ENCODE measurements around the gene ZNRD2.

Gene ZNRD2

DNA sequence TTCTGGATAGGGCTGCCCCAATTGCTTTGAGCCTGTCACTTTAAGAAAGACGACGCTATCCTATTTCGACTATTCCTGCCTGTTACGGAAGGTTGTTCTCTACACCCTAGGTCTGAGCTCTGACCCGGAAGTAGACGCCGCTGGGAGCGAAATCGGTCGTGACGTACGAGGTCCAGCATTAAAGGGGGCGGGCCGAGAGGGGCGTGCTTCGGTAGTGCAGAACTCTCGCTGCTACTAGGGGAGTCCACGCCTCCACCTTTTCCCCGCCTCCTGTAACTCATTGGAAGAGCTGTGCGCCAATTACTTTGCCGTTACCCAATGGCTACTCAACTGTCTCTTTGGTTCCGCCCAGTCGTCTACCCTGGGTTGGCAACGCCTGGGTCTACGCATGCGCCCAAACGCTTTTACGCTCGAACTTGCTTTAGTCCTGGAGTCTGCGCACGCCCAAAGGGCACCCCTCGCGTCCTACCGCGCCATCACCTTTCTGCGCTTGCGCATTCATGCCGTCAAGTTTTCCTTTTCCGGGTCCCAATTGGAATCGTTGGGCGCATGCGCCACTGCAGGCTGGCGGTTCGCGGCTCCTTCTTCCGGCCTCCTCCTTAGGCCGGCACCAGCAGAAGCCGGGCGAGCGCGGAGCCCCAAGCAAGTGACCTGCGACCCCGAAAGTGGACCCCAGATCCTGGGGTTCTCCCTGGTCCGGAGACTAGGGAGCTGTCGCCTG, 45.1 kb downstream of the ZNRD2 start, which contains the start of gene PCNX3:
TSS of gene PCNX3 (plus strand) at position 548 of the 721 bp plus-strand sequence. CDS start 536 bp downstream, outside the sequence.
- Histone ChIP-seq H3K79me2 (ENCODE audit: control insufficient read depth, insufficient read depth, low read length, unreplicated experiment) (peaks cover 72% of the 10 kb centered on the region), H3K4me1 (ENCODE audit: control insufficient read depth, insufficient read depth, low read length, unreplicated experiment) (peaks cover 40% of the 10 kb centered on the region), H3K27ac (ENCODE audit: low read depth, low read length) (peak within 1 kb of the TSS; percentile 82)

GRCh38 chr11:65615950-65616574, 45.8 kb downstream of the ZNRD2 start:
- Histone ChIP-seq H3K36me3 (ENCODE audit: insufficient read depth, low read length) (peaks cover 8% of the 10 kb centered on the region; the same call in 1 of the 2 replicates), H3K27ac (ENCODE audit: low read depth, low read length) (peak overlapping the region; percentile 82), H3K4me1 (ENCODE audit: control insufficient read depth, insufficient read depth, low read length, unreplicated experiment) (peaks cover 34% of the 10 kb centered on the region), H3K27me3 (ENCODE audit: insufficient read depth, low read length) (no peaks in the 10 kb centered on the region), H2AFZ (ENCODE audit: low read length, unreplicated experiment) (no peak overlapping the region), H3K4me3 (ENCODE audit: low read depth, low read length) (peak overlapping the region; percentile 94), H3K79me2 (ENCODE audit: control insufficient read depth, insufficient read depth, low read length, unreplicated experiment) (peaks cover 67% of the 10 kb centered on the region)

More for the DNA sequence above, 45.1 kb downstream of the ZNRD2 start, which contains the start of gene PCNX3:
- Histone ChIP-seq H2AFZ (ENCODE audit: low read length, unreplicated experiment) (peak within 1 kb of the TSS; percentile 64), H3K36me3 (ENCODE audit: insufficient read depth, low read length) (peaks cover 8% of the 10 kb centered on the region; the same call in 1 of the 2 replicates), H3K27me3 (ENCODE audit: insufficient read depth, low read length) (no peaks in the 10 kb centered on the region), H3K4me3 (ENCODE audit: low read depth, low read length) (peak within 1 kb of the TSS; percentile 94)

GRCh38 chr11:65616575-65617001, 46.3 kb downstream of the ZNRD2 start:
- Histone ChIP-seq H3K4me3 (ENCODE audit: low read depth, low read length) (peak overlapping the region; percentile 94), H2AFZ (ENCODE audit: low read length, unreplicated experiment) (no peak overlapping the region), H3K36me3 (ENCODE audit: insufficient read depth, low read length) (peaks cover 8% of the 10 kb centered on the region; the same call in 1 of the 2 replicates), H3K27ac (ENCODE audit: low read depth, low read length) (0 out of 2 replicates have a peak overlapping the region, but pooled peaks have one; percentile 7), H3K4me1 (ENCODE audit: control insufficient read depth, insufficient read depth, low read length, unreplicated experiment) (peaks cover 29% of the 10 kb centered on the region), H3K79me2 (ENCODE audit: control insufficient read depth, insufficient read depth, low read length, unreplicated experiment) (peaks cover 63% of the 10 kb centered on the region), H3K27me3 (ENCODE audit: insufficient read depth, low read length) (no peaks in the 10 kb centered on the region)

GRCh38 chr11:65617136-65617850, 47.0 kb downstream of the ZNRD2 start:
- H2AFZ ChIP-seq (ENCODE audit: low read length, unreplicated experiment), result no peak overlapping the region
- peak overlapping the region; percentile 94 for H3K4me3 ChIP-seq (ENCODE audit: low read depth, low read length)
- no peaks in the 10 kb centered on the region for H3K27me3 ChIP-seq (ENCODE audit: insufficient read depth, low read length)
- H3K27ac ChIP-seq (ENCODE audit: low read depth, low read length), result no peak overlapping the region
- peaks cover 56% of the 10 kb centered on the region for H3K79me2 ChIP-seq (ENCODE audit: control insufficient read depth, insufficient read depth, low read length, unreplicated experiment)
- peaks cover 8% of the 10 kb centered on the region; the same call in 1 of the 2 replicates for H3K36me3 ChIP-seq (ENCODE audit: insufficient read depth, low read length)
- peaks cover 22% of the 10 kb centered on the region for H3K4me1 ChIP-seq (ENCODE audit: control insufficient read depth, insufficient read depth, low read length, unreplicated experiment)

- Histone ChIP-seq H3K4me3 (ENCODE audit: low read depth, low read length) (no peak overlapping the region), H3K27ac (ENCODE audit: low read depth, low read length) (no peak overlapping the region), H3K27me3 (ENCODE audit: insufficient read depth, low read length) (no peaks in the 10 kb centered on the region), H3K36me3 (ENCODE audit: insufficient read depth, low read length) (peaks cover 8% of the 10 kb centered on the region; the same call in 1 of the 2 replicates), H3K4me1 (ENCODE audit: control insufficient read depth, insufficient read depth, low read length, unreplicated experiment) (peaks cover 14% of the 10 kb centered on the region), H3K79me2 (ENCODE audit: control insufficient read depth, insufficient read depth, low read length, unreplicated experiment) (peaks cover 47% of the 10 kb centered on the region), H2AFZ (ENCODE audit: low read length, unreplicated experiment) (no peak overlapping the region)
Observed at GRCh38 chr11:65617990-65618751, 47.9 kb downstream of the ZNRD2 start.

DNA sequence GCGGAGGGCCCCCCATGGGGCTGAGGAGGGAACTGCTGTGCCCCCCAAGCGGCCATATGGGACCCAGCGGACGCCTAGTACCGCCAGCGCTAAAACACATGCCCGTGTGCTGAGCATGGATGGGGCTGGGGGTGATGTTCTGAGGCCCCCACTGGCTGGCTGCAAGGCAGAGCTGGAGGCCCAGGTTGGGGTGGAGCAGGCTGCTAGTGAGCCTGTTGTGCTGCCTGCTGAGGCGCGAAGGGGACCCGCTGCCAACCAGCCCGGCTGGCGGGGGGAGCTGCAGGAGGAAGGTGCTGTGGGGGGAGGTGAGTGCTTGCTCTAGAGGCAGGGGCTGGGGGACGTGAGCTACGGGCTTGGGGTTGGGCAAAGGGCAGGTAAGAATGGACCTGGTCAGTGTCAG, 48.5 kb downstream of the ZNRD2 start:
- H3K27ac ChIP-seq (ENCODE audit: low read depth, low read length), result no peak overlapping the region
- peaks cover 8% of the 10 kb centered on the region; the same call in 1 of the 2 replicates for H3K36me3 ChIP-seq (ENCODE audit: insufficient read depth, low read length)
- no peak overlapping the region for H3K4me3 ChIP-seq (ENCODE audit: low read depth, low read length)
- H3K79me2 ChIP-seq (ENCODE audit: control insufficient read depth, insufficient read depth, low read length, unreplicated experiment), result peaks cover 42% of the 10 kb centered on the region
- H3K27me3 ChIP-seq (ENCODE audit: insufficient read depth, low read length), result no peaks in the 10 kb centered on the region
- peaks cover 14% of the 10 kb centered on the region for H3K4me1 ChIP-seq (ENCODE audit: control insufficient read depth, insufficient read depth, low read length, unreplicated experiment)
- H2AFZ ChIP-seq (ENCODE audit: low read length, unreplicated experiment), result no peak overlapping the region

- Histone ChIP-seq H3K4me3 (ENCODE audit: low read depth, low read length) (no peak overlapping the region), H3K36me3 (ENCODE audit: insufficient read depth, low read length) (peaks cover 8% of the 10 kb centered on the region; the same call in 1 of the 2 replicates), H3K27ac (ENCODE audit: low read depth, low read length) (no peak overlapping the region), H3K4me1 (ENCODE audit: control insufficient read depth, insufficient read depth, low read length, unreplicated experiment) (peaks cover 14% of the 10 kb centered on the region), H3K27me3 (ENCODE audit: insufficient read depth, low read length) (no peaks in the 10 kb centered on the region), H3K79me2 (ENCODE audit: control insufficient read depth, insufficient read depth, low read length, unreplicated experiment) (peaks cover 39% of the 10 kb centered on the region), H2AFZ (ENCODE audit: low read length, unreplicated experiment) (no peak overlapping the region)
Observed at GRCh38 chr11:65619281-65619928, 49.1 kb downstream of the ZNRD2 start.

DNA sequence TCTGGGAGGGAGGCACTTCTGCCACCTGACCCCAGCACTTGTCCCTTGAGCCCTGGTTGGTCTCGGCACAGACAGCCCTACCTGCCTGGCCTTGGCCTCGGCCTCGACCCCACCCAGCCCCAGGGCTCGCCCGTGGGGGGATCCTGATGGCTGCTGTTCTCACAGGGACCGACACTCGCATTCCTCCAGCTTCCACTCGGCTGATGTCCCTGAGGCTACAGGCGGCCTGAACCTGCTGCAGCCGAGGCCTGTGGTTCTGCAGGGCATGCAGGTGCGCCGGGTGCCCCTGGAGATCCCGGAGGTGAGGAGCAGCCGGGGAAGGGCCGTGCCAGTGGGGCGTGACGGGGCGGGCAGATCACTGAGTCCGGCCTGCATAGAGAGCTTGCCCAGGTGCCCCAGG, 50.4 kb downstream of the ZNRD2 start:
- no peak overlapping the region for H2AFZ ChIP-seq (ENCODE audit: low read length, unreplicated experiment)
- no peaks in the 10 kb centered on the region for H3K27me3 ChIP-seq (ENCODE audit: insufficient read depth, low read length)
- H3K27ac ChIP-seq (ENCODE audit: low read depth, low read length), result no peak overlapping the region
- H3K4me1 ChIP-seq (ENCODE audit: control insufficient read depth, insufficient read depth, low read length, unreplicated experiment), result peaks cover 14% of the 10 kb centered on the region
- no peak overlapping the region for H3K4me3 ChIP-seq (ENCODE audit: low read depth, low read length)
- peaks cover 8% of the 10 kb centered on the region; the same call in 1 of the 2 replicates for H3K36me3 ChIP-seq (ENCODE audit: insufficient read depth, low read length)
- H3K79me2 ChIP-seq (ENCODE audit: control insufficient read depth, insufficient read depth, low read length, unreplicated experiment), result peaks cover 39% of the 10 kb centered on the region

GRCh38 chr11:65621460-65621859, 51.2 kb downstream of the ZNRD2 start:
- Histone ChIP-seq H3K36me3 (ENCODE audit: insufficient read depth, low read length) (peaks cover 8% of the 10 kb centered on the region; the same call in 1 of the 2 replicates), H3K79me2 (ENCODE audit: control insufficient read depth, insufficient read depth, low read length, unreplicated experiment) (peaks cover 35% of the 10 kb centered on the region), H3K4me3 (ENCODE audit: low read depth, low read length) (no peak overlapping the region), H3K27ac (ENCODE audit: low read depth, low read length) (no peak overlapping the region), H2AFZ (ENCODE audit: low read length, unreplicated experiment) (no peak overlapping the region), H3K27me3 (ENCODE audit: insufficient read depth, low read length) (no peaks in the 10 kb centered on the region), H3K4me1 (ENCODE audit: control insufficient read depth, insufficient read depth, low read length, unreplicated experiment) (peaks cover 14% of the 10 kb centered on the region)
